Measurements from ENCODE around the gene ELF1. TPM values are rescaled to one million over a fixed set of nuclear protein-coding genes. Genes with fewer than 3 reads are reported as not detected.

The ELF1 gene
- total and polyA plus RNA-seq, 2 of the 4 experiments (the other 2 are of a cell fraction) = 25.4 to 27.6 TPM

DNA sequence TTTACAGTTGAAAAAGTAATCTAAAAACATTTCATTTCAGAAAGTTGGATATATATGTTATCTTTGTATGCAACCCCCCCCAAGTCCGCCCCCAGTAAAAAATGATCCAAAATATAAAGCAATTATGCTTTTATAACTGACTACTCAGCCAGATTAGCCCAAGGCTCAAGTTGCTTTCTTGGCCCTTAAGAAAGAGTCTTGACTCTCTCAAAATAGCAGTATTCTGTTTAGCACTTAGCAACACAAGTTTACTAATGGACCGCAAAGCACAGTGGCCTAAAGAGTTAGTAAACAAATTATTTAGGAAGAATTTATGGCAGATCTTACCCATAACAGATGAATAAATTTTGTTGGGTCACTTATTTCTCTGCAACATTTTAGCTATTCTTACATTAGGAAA, 86.9 kb downstream of the ELF1 start:
- Histone ChIP-seq H3K9me3 (ENCODE audit: control insufficient read depth, insufficient read depth, low read length) (no peaks in the 10 kb centered on the region), H3K4ac (ENCODE audit: low read depth, low read length) (no peak overlapping the region), H4K91ac (ENCODE audit: insufficient read depth, low read depth, low read length) (no peak overlapping the region), H4K8ac (ENCODE audit: low read depth in 2 of 2, low read length in 2 of 2) (no peak overlapping the region), H4K20me1 (ENCODE audit: insufficient read depth, low read length) (no peaks in the 10 kb centered on the region), H2BK5ac (ENCODE audit: low read depth, low read length, poor library complexity, severe bottlenecking) (no peak overlapping the region), H3K4me2 (ENCODE audit: low read depth, low read length) (no peak overlapping the region), H3K27me3 (ENCODE audit: control insufficient read depth, insufficient read depth, low read length) (no peaks in the 10 kb centered on the region), H3K36me3 (ENCODE audit: control insufficient read depth, insufficient read depth, low read length) (peaks cover 13% of the 10 kb centered on the region), H2AK5ac (ENCODE audit: low read depth, low read length) (no peak overlapping the region), H3K4me3 (ENCODE audit: insufficient read depth, low read depth, low read length) (no peak overlapping the region), H2BK15ac (ENCODE audit: low read depth, low read length) (no peak overlapping the region), H3K27ac (ENCODE audit: insufficient read depth, low read length) (no peak overlapping the region), H2BK120ac (ENCODE audit: low read depth, low read length) (no peak overlapping the region), H3K4me1 (ENCODE audit: control insufficient read depth, insufficient read depth, low read length) (no peaks in the 10 kb centered on the region), H2AK9ac (replicated peaks; ENCODE audit: low read depth, low read length, poor library complexity) (no peak overlapping the region), H4K5ac (ENCODE audit: low read depth, low read length) (no peak overlapping the region), H3K56ac (ENCODE audit: extremely low read depth, insufficient read depth, low read length) (no peak overlapping the region), H3K9ac (ENCODE audit: low read depth, low read length) (no peak overlapping the region), H3K18ac (ENCODE audit: low read depth, low read length) (no peak overlapping the region), H3K14ac (replicated peaks; ENCODE audit: low read depth, low read length) (no peak overlapping the region), H3K9me1 (ENCODE audit: insufficient read depth, low read length) (peaks cover 4% of the 10 kb centered on the region; the same call in 1 of the 2 replicates), H2BK20ac (ENCODE audit: low read depth, low read length) (no peak overlapping the region), H2AFZ (replicated peaks; ENCODE audit: low read length, poor library complexity) (no peak overlapping the region), H3K23ac (ENCODE audit: low read depth, low read length) (no peak overlapping the region), H3K79me1 (ENCODE audit: low read depth in 1 of 2, low read length in 2 of 2) (peaks cover 3 to 11% of the 10 kb centered on the region in 2 experiments; a peak in 2 of 4 replicates)
- DNase-seq = no peak
- in situ Hi-C loops (cut with MboI; ENCODE audit: low sequenced_read_pairs) (no loop called here), dilution Hi-C loops (cut with HindIII; ENCODE audit: low sequenced_read_pairs, unreplicated experiment) (no loop called here), intact Hi-C loops (cut with micrococcal nuclease) (no loop called here)
- BruUV-seq (replicated peaks) = no TSS peak
- ATAC-seq (ENCODE audit: low read depth) = no peak
- TF ChIP-seq RCOR1 (IDR thresholded peaks at IDR 0.05; ENCODE audit: insufficient replicate concordance, low read length) (no peak), CEBPB (IDR thresholded peaks at IDR 0.05; ENCODE audit: low read depth, low read length) (no peak), NFE2L2 (IDR thresholded peaks at IDR 0.05; ENCODE audit: low read depth, low read length) (no peak), CHD1 (IDR thresholded peaks at IDR 0.05; ENCODE audit: low read depth, low read length) (no peak), SMC3 (IDR thresholded peaks at IDR 0.05; ENCODE audit: low read depth, low read length) (no peak), MAZ (IDR thresholded peaks at IDR 0.05; ENCODE audit: borderline replicate concordance, low read depth, low read length) (no peak), BHLHE40 (IDR thresholded peaks at IDR 0.05; ENCODE audit: low read depth, low read length) (no peak), RAD21 (IDR thresholded peaks at IDR 0.05; ENCODE audit: low read length) (no peak), MXI1 (IDR thresholded peaks at IDR 0.05; ENCODE audit: borderline replicate concordance, low read depth, low read length) (no peak), MAFK (IDR thresholded peaks at IDR 0.05; ENCODE audit: low read depth, low read length) (no peak)
- TF ChIP-seq, protein P1, sequence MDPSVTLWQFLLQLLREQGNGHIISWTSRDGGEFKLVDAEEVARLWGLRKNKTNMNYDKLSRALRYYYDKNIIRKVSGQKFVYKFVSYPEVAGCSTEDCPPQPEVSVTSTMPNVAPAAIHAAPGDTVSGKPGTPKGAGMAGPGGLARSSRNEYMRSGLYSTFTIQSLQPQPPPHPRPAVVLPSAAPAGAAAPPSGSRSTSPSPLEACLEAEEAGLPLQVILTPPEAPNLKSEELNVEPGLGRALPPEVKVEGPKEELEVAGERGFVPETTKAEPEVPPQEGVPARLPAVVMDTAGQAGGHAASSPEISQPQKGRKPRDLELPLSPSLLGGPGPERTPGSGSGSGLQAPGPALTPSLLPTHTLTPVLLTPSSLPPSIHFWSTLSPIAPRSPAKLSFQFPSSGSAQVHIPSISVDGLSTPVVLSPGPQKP (IDR thresholded peaks at IDR 0.05; ENCODE audit: borderline replicate concordance, low read depth, low read length) = no peak
- TF ChIP-seq, protein P2, sequence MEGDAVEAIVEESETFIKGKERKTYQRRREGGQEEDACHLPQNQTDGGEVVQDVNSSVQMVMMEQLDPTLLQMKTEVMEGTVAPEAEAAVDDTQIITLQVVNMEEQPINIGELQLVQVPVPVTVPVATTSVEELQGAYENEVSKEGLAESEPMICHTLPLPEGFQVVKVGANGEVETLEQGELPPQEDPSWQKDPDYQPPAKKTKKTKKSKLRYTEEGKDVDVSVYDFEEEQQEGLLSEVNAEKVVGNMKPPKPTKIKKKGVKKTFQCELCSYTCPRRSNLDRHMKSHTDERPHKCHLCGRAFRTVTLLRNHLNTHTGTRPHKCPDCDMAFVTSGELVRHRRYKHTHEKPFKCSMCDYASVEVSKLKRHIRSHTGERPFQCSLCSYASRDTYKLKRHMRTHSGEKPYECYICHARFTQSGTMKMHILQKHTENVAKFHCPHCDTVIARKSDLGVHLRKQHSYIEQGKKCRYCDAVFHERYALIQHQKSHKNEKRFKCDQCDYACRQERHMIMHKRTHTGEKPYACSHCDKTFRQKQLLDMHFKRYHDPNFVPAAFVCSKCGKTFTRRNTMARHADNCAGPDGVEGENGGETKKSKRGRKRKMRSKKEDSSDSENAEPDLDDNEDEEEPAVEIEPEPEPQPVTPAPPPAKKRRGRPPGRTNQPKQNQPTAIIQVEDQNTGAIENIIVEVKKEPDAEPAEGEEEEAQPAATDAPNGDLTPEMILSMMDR (conservative IDR thresholded peaks at IDR 0.05; ENCODE audit: low read depth, low read length) = no peak
- TF ChIP-seq, protein P3, sequence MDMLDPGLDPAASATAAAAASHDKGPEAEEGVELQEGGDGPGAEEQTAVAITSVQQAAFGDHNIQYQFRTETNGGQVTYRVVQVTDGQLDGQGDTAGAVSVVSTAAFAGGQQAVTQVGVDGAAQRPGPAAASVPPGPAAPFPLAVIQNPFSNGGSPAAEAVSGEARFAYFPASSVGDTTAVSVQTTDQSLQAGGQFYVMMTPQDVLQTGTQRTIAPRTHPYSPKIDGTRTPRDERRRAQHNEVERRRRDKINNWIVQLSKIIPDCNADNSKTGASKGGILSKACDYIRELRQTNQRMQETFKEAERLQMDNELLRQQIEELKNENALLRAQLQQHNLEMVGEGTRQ (IDR thresholded peaks at IDR 0.05; ENCODE audit: low read depth, low read length) = no peak
- whole genome bisulfite sequencing, 2 experiments (ENCODE audit: extremely low coverage in 2 of 2, insufficient read length in 1 of 2) = no CpG with 5 or more reads among the region's 2 CpGs
- ChIA-PET POLR2A (ENCODE audit: unreplicated experiment) (no interaction called here), CTCF (interaction anchor here (1.4 kb wide), 1 partner anchor 42 kb away, joined by 3 read pairs; no protein-coding TSS in a partner anchor)
